ENCODE measurements around the gene BACE2. TPM values are rescaled to one million over a fixed set of nuclear protein-coding genes. Genes with fewer than 3 reads are reported as not detected.
A peak's percentile ranks its signal among the peaks of the same experiment; 100 is the strongest.

Gene BACE2
- total and polyA plus RNA-seq, 2 donors (not counting 1 experiment from before 2014, with no cell fraction given): 18.4 to 40.8 TPM

DNA sequence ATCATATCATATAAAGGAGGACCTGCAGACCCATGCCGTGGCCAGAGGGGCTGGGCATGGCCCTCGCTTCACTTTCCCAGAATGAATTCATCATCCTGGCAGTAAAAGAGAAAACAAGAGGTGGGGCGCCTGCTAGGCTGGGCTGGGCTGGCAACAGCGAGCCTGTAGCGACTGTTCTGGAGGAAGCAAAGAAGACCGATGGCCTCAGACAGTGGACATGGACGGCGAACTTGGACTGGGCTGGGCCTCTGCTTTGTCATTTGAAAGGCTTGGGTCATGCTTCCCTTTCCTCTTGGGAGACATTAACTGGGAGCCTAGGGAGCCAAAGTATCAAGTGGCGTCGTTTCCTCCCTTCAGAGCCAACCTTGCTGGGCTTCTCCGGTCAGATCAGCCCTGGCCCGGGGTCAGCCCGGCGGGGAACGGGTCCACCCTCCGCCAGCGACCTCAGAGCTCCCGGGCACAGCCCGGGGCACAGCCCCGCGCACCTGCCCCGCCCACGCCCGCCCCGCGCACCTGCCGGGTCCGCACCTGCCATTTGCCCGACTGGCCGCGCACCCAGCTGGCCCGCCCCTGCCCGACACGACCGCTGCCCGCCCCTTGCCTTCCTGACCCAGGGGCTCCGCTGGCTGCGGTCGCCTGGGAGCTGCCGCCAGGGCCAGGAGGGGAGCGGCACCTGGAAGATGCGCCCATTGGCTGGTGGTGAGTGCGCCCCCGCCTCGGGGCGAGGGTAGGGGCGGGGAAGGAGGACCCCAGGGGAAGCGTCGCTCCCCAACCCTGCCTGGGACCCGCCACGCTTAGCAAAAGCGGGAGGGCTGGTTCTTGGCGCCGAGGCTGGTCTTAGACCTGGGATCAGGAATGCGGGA is 148.5 kb downstream of the BACE2 start, which contains the start of gene FAM3B:
Gene FAM3B (plus strand): TSS at position 602 of the 863 bp plus-strand sequence. CDS start 79 bp downstream, at position 681.
- Mint-ChIP-seq H3K9me3 (ENCODE audit: insufficient read depth) (no peaks in the 10 kb centered on the region), H3K27me3 (peaks cover 46% of the 10 kb centered on the region), H3K4me1 (peaks cover 5% of the 10 kb centered on the region), H3K4me3 (peak within 1 kb of the TSS; percentile 57), H3K27ac (peak within 1 kb of the TSS; percentile 16)
- Histone ChIP-seq H3K4me1 (ENCODE audit: control insufficient read depth in 2 of 2, insufficient read depth in 2 of 2, low read length in 2 of 2) (peaks cover 10 to 15% of the 10 kb centered on the region in 2 donors), H2AFZ (ENCODE audit: insufficient read depth, low read depth, low read length, poor library complexity, severe bottlenecking) (peak within 1 kb of the TSS; percentile 34), H3K9ac (ENCODE audit: low read length) (peak within 1 kb of the TSS; percentile 31), H3K9me3 (ENCODE audit: control extremely low read depth in 1 of 3, control insufficient read depth in 2 of 3, insufficient read depth in 1 of 3, low read length in 2 of 3) (no peaks in the 10 kb centered on the region), H4K20me1 (ENCODE audit: control insufficient read depth, insufficient read depth, low read length, poor library complexity, severe bottlenecking) (no peaks in the 10 kb centered on the region), H3K27ac (ENCODE audit: low read length in 2 of 2) (no peak within 1 kb of the TSS), H3K36me3 (replicated peaks in 1 of 2; ENCODE audit: control extremely low read depth in 1 of 2, control insufficient read depth in 1 of 2, extremely low read depth in 1 of 2, insufficient read depth in 2 of 2, low read length in 1 of 2) (no peaks in the 10 kb centered on the region), H3K4me3 (ENCODE audit: control extremely low read depth in 1 of 5, extremely low read depth in 1 of 5, insufficient read depth in 1 of 5, low read depth in 2 of 5, low read length in 4 of 5) (peak within 1 kb of the TSS in 3 of 5 experiments; percentile 15 to 26 (median 25)), H3K79me2 (ENCODE audit: control insufficient read depth, insufficient read depth, low read length) (no peaks in the 10 kb centered on the region), H3K4me2 (replicated peaks; ENCODE audit: low read depth, low read length, poor library complexity, severe bottlenecking) (peak within 1 kb of the TSS; percentile 72), H3K27me3 (replicated peaks in 1 of 4; ENCODE audit: control extremely low read depth in 1 of 4, control insufficient read depth in 3 of 4, insufficient read depth in 4 of 4, low read length in 3 of 4) (peaks cover 0 to 40% (median 16%) of the 10 kb centered on the region in 4 experiments)
- TF ChIP-seq EZH2 (IDR thresholded peaks at IDR 0.05; ENCODE audit: borderline replicate concordance, insufficient read depth, low read depth, low read length, poor library complexity, severe bottlenecking): no peak
- TF ChIP-seq, protein P1, sequence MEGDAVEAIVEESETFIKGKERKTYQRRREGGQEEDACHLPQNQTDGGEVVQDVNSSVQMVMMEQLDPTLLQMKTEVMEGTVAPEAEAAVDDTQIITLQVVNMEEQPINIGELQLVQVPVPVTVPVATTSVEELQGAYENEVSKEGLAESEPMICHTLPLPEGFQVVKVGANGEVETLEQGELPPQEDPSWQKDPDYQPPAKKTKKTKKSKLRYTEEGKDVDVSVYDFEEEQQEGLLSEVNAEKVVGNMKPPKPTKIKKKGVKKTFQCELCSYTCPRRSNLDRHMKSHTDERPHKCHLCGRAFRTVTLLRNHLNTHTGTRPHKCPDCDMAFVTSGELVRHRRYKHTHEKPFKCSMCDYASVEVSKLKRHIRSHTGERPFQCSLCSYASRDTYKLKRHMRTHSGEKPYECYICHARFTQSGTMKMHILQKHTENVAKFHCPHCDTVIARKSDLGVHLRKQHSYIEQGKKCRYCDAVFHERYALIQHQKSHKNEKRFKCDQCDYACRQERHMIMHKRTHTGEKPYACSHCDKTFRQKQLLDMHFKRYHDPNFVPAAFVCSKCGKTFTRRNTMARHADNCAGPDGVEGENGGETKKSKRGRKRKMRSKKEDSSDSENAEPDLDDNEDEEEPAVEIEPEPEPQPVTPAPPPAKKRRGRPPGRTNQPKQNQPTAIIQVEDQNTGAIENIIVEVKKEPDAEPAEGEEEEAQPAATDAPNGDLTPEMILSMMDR (IDR thresholded peaks at IDR 0.05): no peak
- WGBS (ENCODE audit: insufficient coverage): 11% methylated on average over 55 of the region's 55 CpGs
- DNase-seq (no peak), ATAC-seq (ENCODE audit: low read depth) (peak; percentile 24)
- ChIA-PET POLR2A (no interaction called here), CTCF (no interaction called here)
- intact Hi-C loops (cut with micrococcal nuclease): no loop called here

DNA sequence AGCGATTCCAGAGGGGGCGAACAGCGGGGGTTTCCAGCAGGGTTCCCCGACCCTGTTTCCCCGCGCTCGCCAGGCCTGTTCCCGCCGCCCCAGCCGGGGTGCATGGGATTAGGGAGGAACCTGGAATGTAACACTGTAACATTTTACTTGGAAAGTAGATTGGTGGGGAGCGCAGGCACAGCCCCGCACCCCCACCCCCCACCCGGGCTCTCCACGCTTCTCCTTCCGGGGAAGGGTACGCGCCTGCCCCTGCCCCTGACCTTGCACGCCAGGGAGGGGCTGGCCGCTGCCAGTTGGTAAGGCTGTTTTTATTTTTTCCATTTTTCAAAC is 149.1 kb downstream of the BACE2 start:
- POLR2A ChIA-PET: interaction anchor here (0.6 kb wide), 1 partner anchor 19 kb away, joined by 4 read pairs; no protein-coding TSS in a partner anchor
- 3% methylated on average over 5 of the region's 19 CpGs for WGBS (ENCODE audit: insufficient coverage)
- TF ChIP-seq, protein P1 (IDR thresholded peaks at IDR 0.05): no peak
- Histone ChIP-seq H3K27ac (ENCODE audit: low read length in 2 of 2) (no peak overlapping the region), H4K20me1 (ENCODE audit: control insufficient read depth, insufficient read depth, low read length, poor library complexity, severe bottlenecking) (no peaks in the 10 kb centered on the region), H3K36me3 (replicated peaks in 1 of 2; ENCODE audit: control extremely low read depth in 1 of 2, control insufficient read depth in 1 of 2, extremely low read depth in 1 of 2, insufficient read depth in 2 of 2, low read length in 1 of 2) (no peaks in the 10 kb centered on the region), H3K4me3 (ENCODE audit: control extremely low read depth in 1 of 5, extremely low read depth in 1 of 5, insufficient read depth in 1 of 5, low read depth in 2 of 5, low read length in 4 of 5) (peak overlapping the region in 1 of 5 experiments; percentile 25), H3K27me3 (replicated peaks in 1 of 4; ENCODE audit: control extremely low read depth in 1 of 4, control insufficient read depth in 3 of 4, insufficient read depth in 4 of 4, low read length in 3 of 4) (peaks cover 0 to 40% (median 16%) of the 10 kb centered on the region in 4 experiments), H3K9ac (ENCODE audit: low read length) (peak overlapping the region; percentile 31), H3K4me1 (ENCODE audit: control insufficient read depth in 2 of 2, insufficient read depth in 2 of 2, low read length in 2 of 2) (peaks cover 12 to 15% of the 10 kb centered on the region in 2 donors), H3K79me2 (ENCODE audit: control insufficient read depth, insufficient read depth, low read length) (no peaks in the 10 kb centered on the region), H2AFZ (ENCODE audit: insufficient read depth, low read depth, low read length, poor library complexity, severe bottlenecking) (peak overlapping the region; percentile 34), H3K4me2 (replicated peaks; ENCODE audit: low read depth, low read length, poor library complexity, severe bottlenecking) (peak overlapping the region; percentile 72), H3K9me3 (ENCODE audit: control extremely low read depth in 1 of 3, control insufficient read depth in 2 of 3, insufficient read depth in 1 of 3, low read length in 2 of 3) (no peaks in the 10 kb centered on the region)
- H3K9me3 Mint-ChIP-seq (ENCODE audit: insufficient read depth): no peaks in the 10 kb centered on the region
- peaks cover 46% of the 10 kb centered on the region for H3K27me3 Mint-ChIP-seq
- ATAC-seq (ENCODE audit: low read depth): no peak
- no peak for DNase-seq
- CTCF ChIA-PET: no interaction called here
- intact Hi-C loops (cut with micrococcal nuclease): no loop called here
- H3K4me3 Mint-ChIP-seq: peak overlapping the region; percentile 57
- peaks cover 9% of the 10 kb centered on the region for H3K4me1 Mint-ChIP-seq
- H3K27ac Mint-ChIP-seq: no peak overlapping the region
